Activated CD8-positive, alpha-beta T cell treated with anti-CD3 and anti-CD28 coated beads, Interleukin-2, amount 10 ng/mL, durations not matched to agents 7 days and 5 days (primary cell): ENCODE data around the gene CYP24A1. TPM values are rescaled to one million over a fixed set of nuclear protein-coding genes. Genes with fewer than 3 reads are reported as not detected.

ENCODE experiments used
- ATAC-seq: fragments of 150-1000 bp; cut with Tn5 transposase; one replicate; pipeline ENCODE4 v1.10.0; 2021; ENCODE audit warnings: moderate library complexity
- CTCF ChIA-PET: fragments of 350-600 bp; sonication (Branson Sonifier 250); formaldehyde crosslinking; loops from one replicate; lab custom pipeline; 2021; ENCODE audit warnings: antibody characterized with exemption; lab: Charles Lee
- POLR2A ChIA-PET: fragments of 350-600 bp; sonication (Branson Sonifier 250); formaldehyde crosslinking; loops from one replicate; lab custom pipeline; 2021; ENCODE audit warnings: antibody characterized with exemption; lab: Charles Lee
- DNase-seq: peaks from one replicate; pipeline ENCODE4 v3.0.0-alpha.2; 2020
- H3K27ac Mint-ChIP-seq: one replicate; pipeline ENCODE4 v1.8.0; 2021; ENCODE audit warnings: mild to moderate bottlenecking, mixed read lengths
- H3K27me3 Mint-ChIP-seq: one replicate; pipeline ENCODE4 v1.8.0; 2021; ENCODE audit warnings: low read depth, mixed read lengths
- H3K36me3 Mint-ChIP-seq: one replicate; pipeline ENCODE4 v1.8.0; 2021; ENCODE audit warnings: low read depth, mixed read lengths
- H3K4me1 Mint-ChIP-seq: one replicate; pipeline ENCODE4 v1.8.0; 2021; ENCODE audit warnings: low read depth, mixed read lengths
- H3K4me3 Mint-ChIP-seq: one replicate; pipeline ENCODE4 v1.8.0; 2021; ENCODE audit warnings: mild to moderate bottlenecking, mixed read lengths
- H3K9me3 Mint-ChIP-seq: one replicate; pipeline ENCODE4 v1.8.0; 2022; ENCODE audit warnings: mixed read lengths; ENCODE audit not compliant: insufficient read depth
- total RNA-seq, 2 experiments: library from RNA; stranded (reverse); gene quantifications; one replicate each; pipeline ENCODE4 v1.2.3, GENCODE V29; 2021

The CYP24A1 gene
- total RNA-seq, 2 experiments from 2014 or later = not detected

DNA sequence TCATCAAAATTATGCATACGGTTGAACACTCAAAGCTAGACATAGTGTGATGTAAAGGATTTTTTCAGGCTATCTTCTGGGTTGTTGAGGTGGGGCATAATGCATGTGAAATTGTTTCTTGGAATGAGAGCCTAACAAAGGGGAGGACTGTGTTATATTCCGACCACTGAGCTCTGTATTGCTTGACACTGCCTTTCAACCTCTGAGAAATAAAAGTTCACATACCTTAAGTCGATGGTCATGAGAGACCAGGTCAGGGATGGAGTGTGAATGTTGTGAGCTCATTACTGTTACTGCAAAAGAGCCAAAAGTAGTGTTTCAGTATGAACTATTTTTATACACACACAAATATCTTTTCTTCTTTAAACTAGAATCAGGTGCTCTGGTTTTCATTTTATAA is 39.1 kb upstream of the CYP24A1 start:
- no peaks in the 10 kb centered on the region for H3K27me3 Mint-ChIP-seq
- POLR2A ChIA-PET = no interaction called here
- H3K36me3 Mint-ChIP-seq = peaks cover 19% of the 10 kb centered on the region

DNA sequence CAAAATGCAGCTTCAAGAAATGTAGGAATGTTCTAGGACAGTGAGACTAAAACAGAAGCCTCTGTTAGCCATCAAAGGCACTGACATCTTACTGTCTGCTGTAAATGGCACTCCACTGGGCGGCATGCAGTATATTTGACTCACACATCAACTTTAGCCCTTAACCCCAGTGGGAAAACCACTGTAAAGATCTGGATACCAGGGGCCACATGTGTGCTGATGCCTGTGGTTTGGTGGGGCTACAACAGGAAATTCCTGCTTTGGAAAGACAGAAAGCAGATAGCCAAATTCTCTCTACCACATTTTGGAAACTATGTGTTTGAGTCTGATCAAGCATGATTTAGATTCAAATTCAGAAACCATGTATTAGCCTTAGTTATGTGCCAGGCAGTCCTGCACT is 38.4 kb upstream of the CYP24A1 start:
- H3K27ac Mint-ChIP-seq = no peak overlapping the region
- no peak for ATAC-seq
- POLR2A ChIA-PET = no interaction called here
- no peaks in the 10 kb centered on the region for H3K9me3 Mint-ChIP-seq
- peaks cover 19% of the 10 kb centered on the region for H3K4me1 Mint-ChIP-seq
- CTCF ChIA-PET = no interaction called here
- DNase-seq = no peak
- peaks cover 17% of the 10 kb centered on the region for H3K36me3 Mint-ChIP-seq
- no peaks in the 10 kb centered on the region for H3K27me3 Mint-ChIP-seq
- H3K4me3 Mint-ChIP-seq = no peak overlapping the region

More for the DNA sequence above, 39.1 kb upstream of the CYP24A1 start:
- no peak for DNase-seq
- no peak for ATAC-seq
- Mint-ChIP-seq H3K27ac (no peak overlapping the region), H3K4me1 (peaks cover 18% of the 10 kb centered on the region), H3K4me3 (no peak overlapping the region), H3K9me3 (no peaks in the 10 kb centered on the region)
- CTCF ChIA-PET = interaction anchor here (0.7 kb wide), 1 partner anchor 13 kb away, joined by 3 read pairs; no protein-coding TSS in a partner anchor

DNA sequence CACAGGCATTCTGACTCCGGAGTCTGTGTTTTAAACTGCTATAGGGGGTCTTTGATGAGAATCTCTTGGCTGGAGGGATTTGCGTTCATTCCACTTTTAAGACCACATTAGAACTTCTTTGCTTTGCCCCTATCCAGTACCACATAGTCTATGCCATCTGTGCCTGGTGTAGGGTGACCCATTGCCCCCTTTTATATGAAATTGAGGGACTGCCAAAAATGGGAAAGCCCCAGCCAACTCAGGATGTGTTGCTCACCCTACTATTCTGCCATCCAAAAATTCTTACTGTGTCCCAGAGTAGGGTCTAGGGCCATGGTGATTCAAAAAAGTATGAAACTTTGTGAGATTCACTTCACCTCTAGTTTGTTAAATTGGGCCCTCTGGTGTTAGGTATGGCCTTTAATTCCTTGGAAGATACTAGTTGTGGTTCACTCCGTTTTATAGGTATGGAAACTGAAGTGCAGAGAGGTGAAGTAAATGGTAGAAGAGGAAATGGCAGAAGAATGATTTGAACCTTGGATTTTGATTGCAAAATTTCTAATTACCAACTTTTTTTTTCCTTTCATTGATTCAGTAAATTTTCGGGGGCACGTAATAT is 35.5 kb upstream of the CYP24A1 start:
- H3K27me3 Mint-ChIP-seq = peaks cover 3% of the 10 kb centered on the region
- no peak overlapping the region for H3K27ac Mint-ChIP-seq
- POLR2A ChIA-PET = interaction anchor here (0.6 to 1.3 kb wide), 2 partner anchors 118 to 520 kb away, joined by 5 to 6 read pairs; no protein-coding TSS in a partner anchor
- H3K9me3 Mint-ChIP-seq = no peaks in the 10 kb centered on the region
- no peak for DNase-seq
- CTCF ChIA-PET = interaction anchor here (0.6 to 3.5 kb wide), 8 partner anchors 10 to 458 kb away, joined by 3 to 31 read pairs (median 10); no protein-coding TSS in a partner anchor
- ATAC-seq = no peak
- peaks cover 19% of the 10 kb centered on the region for H3K4me1 Mint-ChIP-seq
- H3K4me3 Mint-ChIP-seq = peak overlapping the region; percentile 88
- H3K36me3 Mint-ChIP-seq = peaks cover 8% of the 10 kb centered on the region

DNA sequence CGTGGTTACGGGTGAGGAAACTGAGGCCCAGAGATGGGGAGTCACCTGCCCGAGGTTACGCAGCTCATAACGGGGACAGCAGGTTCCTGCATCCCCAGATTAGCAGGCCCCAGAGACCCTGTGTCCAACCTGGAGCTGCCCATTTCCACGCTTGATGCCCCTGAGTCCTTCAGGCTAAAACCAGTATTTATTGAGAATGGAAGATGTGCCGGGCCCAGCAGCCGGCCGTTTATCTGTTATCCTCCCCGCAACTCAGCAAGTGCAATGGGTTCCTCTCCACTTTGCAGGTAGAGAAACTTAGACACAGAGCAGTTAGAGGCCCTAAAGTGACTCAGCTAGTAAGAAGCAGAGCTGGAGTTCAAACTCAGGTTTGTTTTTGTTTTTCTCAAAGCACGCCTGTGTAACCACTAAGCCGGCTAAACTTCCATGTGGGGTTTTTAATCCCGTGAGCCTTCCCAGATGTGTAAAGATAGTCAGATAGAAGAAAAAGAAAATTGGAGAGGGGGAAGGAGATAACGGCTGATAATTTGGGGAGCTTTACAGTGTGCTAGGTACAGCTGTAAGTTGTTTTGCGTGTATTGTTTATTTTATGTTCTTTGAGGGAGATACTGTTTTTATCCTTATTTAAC is 34.9 kb upstream of the CYP24A1 start:
- ChIA-PET POLR2A (interaction anchor here (0.6 to 1.9 kb wide), 6 partner anchors 14 to 1954 kb away, joined by 3 to 6 read pairs (median 4); no protein-coding TSS in a partner anchor), CTCF (interaction anchor here (0.6 to 3.5 kb wide), 12 partner anchors 9 to 1007 kb away, joined by 3 to 31 read pairs (median 6); no protein-coding TSS in a partner anchor)
- peaks cover 3% of the 10 kb centered on the region for H3K27me3 Mint-ChIP-seq

DNA sequence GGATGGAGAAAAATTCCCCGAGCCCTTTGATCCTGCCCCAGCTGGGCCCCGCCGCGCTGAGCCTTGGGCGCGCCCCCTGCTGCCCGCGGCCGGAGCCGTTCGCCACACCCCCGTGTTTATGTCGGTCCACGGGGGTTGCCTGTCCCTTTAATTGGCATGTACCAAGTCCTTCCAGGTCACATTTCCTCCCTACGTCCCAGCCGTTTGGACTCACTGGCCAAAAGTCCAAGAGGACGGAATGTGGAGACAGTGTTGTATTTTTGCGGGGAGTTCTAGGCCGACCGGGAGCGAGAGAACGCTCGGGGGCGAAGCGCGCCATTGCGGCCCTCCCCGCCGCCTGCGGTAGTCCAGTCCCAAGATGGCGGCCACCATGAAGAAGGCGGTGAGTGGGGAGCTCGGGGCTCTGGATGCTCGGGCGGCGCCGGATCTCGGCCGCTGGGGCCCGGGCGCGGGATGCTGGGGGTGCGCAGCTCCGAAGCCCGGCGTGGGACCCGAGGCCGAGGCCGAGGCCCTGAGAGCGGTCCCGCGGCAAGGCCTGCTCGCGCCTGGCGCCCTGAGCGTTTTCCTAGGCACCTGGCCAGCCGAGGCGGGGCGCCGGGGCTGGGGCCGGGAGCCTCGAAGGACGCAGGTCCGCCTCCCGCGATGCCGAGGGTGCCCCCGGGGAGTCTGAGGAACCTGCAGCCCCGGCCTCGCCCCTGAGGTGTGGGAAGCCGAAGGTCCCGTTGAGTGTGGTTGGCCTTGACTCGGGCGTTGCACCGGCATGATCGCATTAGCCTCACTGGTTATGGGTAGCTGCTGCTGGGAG is 34.2 kb upstream of the CYP24A1 start, which contains the start of gene PFDN4:
PFDN4 (plus strand) TSS at position 345 of the 805 bp plus-strand sequence; CDS start at position 359, 14 bp downstream.
- Mint-ChIP-seq H3K4me1 (peaks cover 19% of the 10 kb centered on the region), H3K27ac (peak within 1 kb of the TSS; percentile 100), H3K36me3 (peaks cover 8% of the 10 kb centered on the region), H3K4me3 (peak within 1 kb of the TSS; percentile 93), H3K27me3 (peaks cover 5% of the 10 kb centered on the region), H3K9me3 (no peaks in the 10 kb centered on the region)
- CTCF ChIA-PET = interaction anchor here (0.6 to 3.5 kb wide), 14 partner anchors 8 to 1006 kb away, joined by 3 to 31 read pairs (median 5); no protein-coding TSS in a partner anchor
- ATAC-seq = peak; percentile 95
- peak; percentile 84 for DNase-seq
- POLR2A ChIA-PET = interaction anchor here (0.6 to 1.9 kb wide), 6 partner anchors 15 to 1954 kb away, joined by 3 to 5 read pairs (median 4); no protein-coding TSS in a partner anchor

More for the DNA sequence above, 34.9 kb upstream of the CYP24A1 start:
- peak overlapping the region; percentile 88 for H3K4me3 Mint-ChIP-seq
- DNase-seq (peak; percentile 28), ATAC-seq (peak; percentile 9)
- H3K36me3 Mint-ChIP-seq = peaks cover 8% of the 10 kb centered on the region
- no peaks in the 10 kb centered on the region for H3K9me3 Mint-ChIP-seq
- peaks cover 19% of the 10 kb centered on the region for H3K4me1 Mint-ChIP-seq
- peak overlapping the region; percentile 79 for H3K27ac Mint-ChIP-seq

DNA sequence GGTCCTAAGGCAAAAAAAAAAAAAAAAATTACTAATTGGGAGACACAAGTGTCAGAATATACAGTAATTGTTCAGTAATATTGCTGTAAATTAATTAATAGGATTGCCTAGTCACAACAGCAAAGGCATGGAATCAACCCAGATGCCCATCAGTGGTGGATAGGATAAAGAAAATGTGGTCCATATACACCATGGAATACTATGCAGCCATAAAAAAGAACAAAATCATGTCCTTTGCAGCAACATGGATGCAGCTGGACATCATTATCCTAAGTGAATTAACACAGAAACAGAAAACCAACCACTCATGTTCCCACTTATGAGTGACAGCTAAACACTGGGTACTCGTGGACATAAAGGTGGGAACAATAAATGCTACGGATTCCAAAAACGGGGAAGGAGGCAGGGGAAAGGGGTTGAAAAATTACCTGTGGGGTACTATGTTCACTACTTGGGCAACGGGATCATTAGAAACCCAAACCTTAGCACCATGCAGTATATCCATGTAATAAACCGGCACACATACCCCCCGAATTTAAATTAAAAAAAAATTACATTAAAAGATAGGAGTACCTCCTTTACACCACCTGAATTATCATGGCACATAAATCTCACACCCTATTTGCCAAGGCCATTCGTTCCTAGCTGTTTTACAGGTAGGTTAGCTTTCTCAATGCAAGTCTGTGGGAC is 33.4 kb upstream of the CYP24A1 start:
- CTCF ChIA-PET = interaction anchor here (0.8 to 3.5 kb wide), 10 partner anchors 7 to 1006 kb away, joined by 3 to 31 read pairs (median 6); no protein-coding TSS in a partner anchor
- peak overlapping the region; percentile 100 for H3K27ac Mint-ChIP-seq
- no peaks in the 10 kb centered on the region for H3K9me3 Mint-ChIP-seq
- peak overlapping the region; percentile 93 for H3K4me3 Mint-ChIP-seq
- peaks cover 8% of the 10 kb centered on the region for H3K36me3 Mint-ChIP-seq
- POLR2A ChIA-PET = interaction anchor here (0.6 to 1.9 kb wide), 4 partner anchors 16 to 378 kb away, joined by 3 to 5 read pairs (median 4); no protein-coding TSS in a partner anchor
- ATAC-seq = no peak
- peaks cover 19% of the 10 kb centered on the region for H3K4me1 Mint-ChIP-seq
- peaks cover 10% of the 10 kb centered on the region for H3K27me3 Mint-ChIP-seq
- no peak for DNase-seq

DNA sequence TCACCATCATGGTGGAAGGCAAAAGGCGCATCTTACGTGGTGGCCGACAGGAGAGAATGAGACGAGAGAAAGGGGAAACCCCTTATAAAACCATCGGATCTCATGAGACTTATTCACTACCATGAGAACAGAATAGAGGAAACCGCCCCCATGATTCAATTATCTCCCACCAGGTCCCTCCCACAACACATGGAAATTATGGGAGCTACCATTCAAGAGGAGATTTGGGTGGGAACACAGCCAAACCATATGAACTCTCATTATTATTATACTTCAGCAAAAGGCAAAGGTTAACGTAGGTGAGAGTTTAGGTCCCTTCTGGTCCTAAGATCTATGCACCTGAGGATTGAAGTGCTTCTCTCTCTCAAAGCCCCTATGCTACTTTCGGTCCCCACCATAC is 31.7 kb upstream of the CYP24A1 start:
- H3K36me3 Mint-ChIP-seq = peaks cover 2% of the 10 kb centered on the region
- CTCF ChIA-PET = interaction anchor here (1.1 to 1.8 kb wide), 2 partner anchors 102 to 109 kb away, joined by 5 to 6 read pairs; no protein-coding TSS in a partner anchor

DNA sequence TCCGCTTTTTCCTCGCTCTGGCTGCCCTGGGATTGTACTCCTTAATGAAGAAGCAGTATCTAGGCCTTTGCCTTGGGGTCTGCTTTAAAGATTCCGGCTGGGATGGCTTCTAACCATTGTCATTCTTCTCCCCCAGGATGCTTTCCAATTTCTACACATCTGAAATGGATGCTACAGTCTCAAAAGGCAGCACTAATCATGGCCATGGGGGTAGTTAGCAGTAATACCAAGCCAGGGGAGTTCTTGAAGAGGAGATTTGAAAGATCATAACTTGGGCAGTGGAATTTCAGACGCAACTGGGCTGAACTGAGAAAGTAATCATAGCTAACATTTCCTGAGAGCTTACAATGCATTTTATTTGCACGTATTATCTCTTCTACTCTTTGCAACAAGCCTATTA is 30.7 kb upstream of the CYP24A1 start:
- no peak for ATAC-seq
- H3K4me3 Mint-ChIP-seq = no peak overlapping the region
- no peak for DNase-seq
- H3K27ac Mint-ChIP-seq = no peak overlapping the region
- POLR2A ChIA-PET = interaction anchor here (0.6 kb wide), 1 partner anchor 16 kb away, joined by 10 read pairs; no protein-coding TSS in a partner anchor
- H3K9me3 Mint-ChIP-seq = no peaks in the 10 kb centered on the region
- peaks cover 11% of the 10 kb centered on the region for H3K4me1 Mint-ChIP-seq
- CTCF ChIA-PET = no interaction called here
- peaks cover 2% of the 10 kb centered on the region for H3K36me3 Mint-ChIP-seq
- H3K27me3 Mint-ChIP-seq = peaks cover 10% of the 10 kb centered on the region

More for the DNA sequence above, 31.7 kb upstream of the CYP24A1 start:
- POLR2A ChIA-PET = no interaction called here
- H3K4me3 Mint-ChIP-seq = no peak overlapping the region
- peaks cover 19% of the 10 kb centered on the region for H3K4me1 Mint-ChIP-seq
- no peaks in the 10 kb centered on the region for H3K9me3 Mint-ChIP-seq
- DNase-seq (no peak), ATAC-seq (no peak)
- no peak overlapping the region for H3K27ac Mint-ChIP-seq
- H3K27me3 Mint-ChIP-seq = peaks cover 10% of the 10 kb centered on the region

DNA sequence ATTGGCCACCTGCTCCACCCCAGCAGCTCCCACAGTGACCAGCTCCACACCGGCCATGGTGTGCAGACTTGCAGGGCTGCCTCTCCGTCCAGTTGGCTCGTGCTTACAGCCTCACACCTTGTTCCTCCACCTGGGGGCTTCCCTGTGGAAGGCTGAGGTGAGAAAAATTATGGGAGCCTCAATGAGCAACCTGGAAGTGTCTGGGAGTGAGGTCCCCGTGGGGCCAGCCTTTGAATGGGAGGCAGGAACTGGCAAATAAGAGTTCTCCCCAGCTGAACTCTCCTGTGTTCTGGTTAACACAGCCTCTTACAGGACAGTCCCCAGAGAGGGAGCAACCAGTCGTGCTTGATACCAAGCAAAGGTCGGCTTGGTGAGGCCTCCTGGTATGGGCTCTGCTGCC is 30.3 kb upstream of the CYP24A1 start:
- Mint-ChIP-seq H3K27me3 (peaks cover 10% of the 10 kb centered on the region), H3K27ac (no peak overlapping the region), H3K36me3 (peaks cover 2% of the 10 kb centered on the region), H3K4me1 (peaks cover 7% of the 10 kb centered on the region), H3K4me3 (no peak overlapping the region), H3K9me3 (no peaks in the 10 kb centered on the region)
- ChIA-PET CTCF (interaction anchor here (1.1 to 1.3 kb wide), 2 partner anchors 102 to 105 kb away, joined by 3 read pairs; no protein-coding TSS in a partner anchor), POLR2A (no interaction called here)
- DNase-seq (no peak), ATAC-seq (no peak)

DNA sequence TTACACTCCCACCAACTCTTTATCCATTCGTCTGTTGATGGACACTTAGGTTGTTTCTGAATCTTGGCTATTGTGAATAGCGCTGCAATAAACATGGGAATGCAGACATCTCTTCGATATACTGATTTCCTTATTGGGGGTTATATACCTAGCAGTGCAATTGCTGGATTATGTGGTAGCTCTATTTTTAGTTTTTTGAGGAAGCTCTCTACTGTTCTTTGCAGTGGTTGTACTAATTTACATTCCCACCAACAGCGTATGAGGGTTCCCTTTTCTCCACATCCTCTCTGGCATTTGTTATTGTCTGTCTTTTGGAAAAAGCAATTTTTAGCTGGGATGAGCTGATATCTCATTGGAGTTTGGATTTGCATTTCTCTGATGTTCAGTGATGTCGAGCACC is 29.5 kb upstream of the CYP24A1 start:
- H3K4me3 Mint-ChIP-seq = no peak overlapping the region
- peaks cover 1% of the 10 kb centered on the region for H3K4me1 Mint-ChIP-seq
- H3K36me3 Mint-ChIP-seq = no peaks in the 10 kb centered on the region
- DNase-seq (no peak), ATAC-seq (no peak)
- POLR2A ChIA-PET = no interaction called here
- H3K27ac Mint-ChIP-seq = no peak overlapping the region
- H3K9me3 Mint-ChIP-seq = no peaks in the 10 kb centered on the region
- peaks cover 10% of the 10 kb centered on the region for H3K27me3 Mint-ChIP-seq
- CTCF ChIA-PET = interaction anchor here (1.1 to 1.3 kb wide), 2 partner anchors 101 to 104 kb away, joined by 3 read pairs; no protein-coding TSS in a partner anchor
